Natural killer cell (primary cell): ENCODE measurements around the gene TTC28. TPM values are rescaled to one million over a fixed set of nuclear protein-coding genes. Genes with fewer than 3 reads are reported as not detected.
"Not testable (repeated sequence)": the region's sequence is repeated elsewhere in the genome, so short reads cannot be mapped to it uniquely, and the experiment has no call there.

Experiments
- ATAC-seq, 3 donors: fragments of 150-1000 bp in 2 of 3; fragments of 200-7000 bp in 1 of 3; cut with Tn5 transposase; 1 replicate in 1 of 3; 2 replicates in 2 of 3; pipeline ENCODE4 v1.10.0; 2021; ENCODE audit warnings: mild to moderate bottlenecking in 2 of 3, moderate library complexity in 2 of 3
- DNase-seq, 2 donors: peaks; one replicate each; pipeline versions ENCODE4 v3.0.0 to v3.0.0-alpha.2; 2013 to 2021; ENCODE audit warnings: mixed read lengths in 1 of 2
- H3K27ac ChIP-seq: one replicate; pipeline ENCODE4 v1.5.1; 2013; ENCODE audit warnings: mild to moderate bottlenecking, low read length
- H3K27me3 ChIP-seq: one replicate; pipeline ENCODE4 v1.6.1; 2013; ENCODE audit warnings: low read length; ENCODE audit not compliant: control insufficient read depth, insufficient read depth
- H3K36me3 ChIP-seq: one replicate; pipeline ENCODE4 v1.6.1; 2013; ENCODE audit warnings: low read length; ENCODE audit not compliant: control insufficient read depth, insufficient read depth
- H3K4me1 ChIP-seq: one replicate; pipeline ENCODE4 v1.6.1; 2013; ENCODE audit warnings: low read length; ENCODE audit not compliant: control insufficient read depth, insufficient read depth
- H3K4me3 ChIP-seq: one replicate; pipeline ENCODE4 v1.5.1; 2013; ENCODE audit warnings: low read length
- H3K9me3 ChIP-seq: one replicate; pipeline ENCODE4 v1.6.1; 2013; ENCODE audit warnings: low read length; ENCODE audit not compliant: control insufficient read depth, insufficient read depth
- H3K27ac Mint-ChIP-seq, 2 donors: one replicate each; pipeline ENCODE4 v1.8.0; 2022; ENCODE audit warnings: mild to moderate bottlenecking in 2 of 2, mixed read lengths in 2 of 2, moderate library complexity in 1 of 2
- H3K27me3 Mint-ChIP-seq, 2 donors: one replicate each; pipeline ENCODE4 v1.8.0; 2022; ENCODE audit warnings: low read depth in 2 of 2, mixed read lengths in 2 of 2
- H3K36me3 Mint-ChIP-seq: one replicate; pipeline ENCODE4 v1.8.0; 2022; ENCODE audit warnings: mixed read lengths
- H3K4me1 Mint-ChIP-seq, 2 donors: one replicate each; pipeline ENCODE4 v1.8.0; 2022; ENCODE audit warnings: mixed read lengths in 2 of 2
- H3K4me3 Mint-ChIP-seq: one replicate; pipeline ENCODE4 v1.8.0; 2022; ENCODE audit warnings: mild to moderate bottlenecking, moderate library complexity, mixed read lengths
- H3K9me3 Mint-ChIP-seq, 2 donors: one replicate each; pipeline ENCODE4 v1.8.0; 2022; ENCODE audit warnings: mixed read lengths in 2 of 2
- CTCF ChIP-seq: fragments of 200-600 bp; IDR thresholded peaks from one replicate; pipeline ENCODE4 v1.8.0; 2022; ENCODE audit warnings: antibody characterized with exemption
- WGBS: methylation state at CpG from one replicate; pipeline ENCODE4 v1.1.7; 2013; ENCODE audit warnings: missing lambda C conversion rate; ENCODE audit not compliant: insufficient coverage; 5-methylcytosine and 5-hydroxymethylcytosine counted together
- intact Hi-C: fragments of 100-400 bp; cut with micrococcal nuclease; formaldehyde crosslinking; loops from one replicate; pipeline ENCODE4 v1.14.2; 2022
- total RNA-seq, 4 donors: library from RNA; stranded (reverse); fragments of 120-200 nt in 1 of 4; gene quantifications; one replicate each; pipeline versions ENCODE4 v1.2.3 to v1.2.4, GENCODE V29; 2013 to 2022

The TTC28 gene
- total RNA-seq, 3 donors from 2014 or later (not counting 1 experiment from before 2014, with no cell fraction given), result 4.1 to 10.0 (median 8.6) TPM

GRCh38 chr22:28072066-28072465, 607.6 kb downstream of the TTC28 start:
- 93% methylated on average over 3 of the region's 3 CpGs for WGBS
- Mint-ChIP-seq H3K27ac (no peak overlapping the region), H3K36me3 (no peaks in the 10 kb centered on the region)

GRCh38 chr22:28068826-28069225, 610.8 kb downstream of the TTC28 start:
- H3K9me3 Mint-ChIP-seq, result no peaks in the 10 kb centered on the region
- Histone ChIP-seq H3K27ac (no peak overlapping the region), H3K36me3 (no peaks in the 10 kb centered on the region), H3K27me3 (no peaks in the 10 kb centered on the region), H3K9me3 (no peaks in the 10 kb centered on the region), H3K4me3 (no peak overlapping the region), H3K4me1 (no peaks in the 10 kb centered on the region)
- WGBS, result no CpG with 5 or more reads among the region's 2 CpGs
- no peaks in the 10 kb centered on the region for H3K4me1 Mint-ChIP-seq
- no peak overlapping the region for H3K4me3 Mint-ChIP-seq
- intact Hi-C loops, result no loop called here
- TF ChIP-seq CTCF, result no peak
- DNase-seq (no peak), ATAC-seq (no peak)
- H3K27ac Mint-ChIP-seq, result no peak overlapping the region
- no peaks in the 10 kb centered on the region for H3K36me3 Mint-ChIP-seq
- H3K27me3 Mint-ChIP-seq, result peaks cover 0 to 14% of the 10 kb centered on the region in 2 donors

More at GRCh38 chr22:28072066-28072465, 607.6 kb downstream of the TTC28 start:
- H3K27me3 ChIP-seq, result no peaks in the 10 kb centered on the region
- Mint-ChIP-seq H3K4me3 (no peak overlapping the region), H3K27me3 (peaks cover 0 to 2% of the 10 kb centered on the region in 2 donors), H3K9me3 (no peaks in the 10 kb centered on the region), H3K4me1 (no peaks in the 10 kb centered on the region)
- ATAC-seq (no peak), DNase-seq (no peak)
- H3K36me3 ChIP-seq, result no peaks in the 10 kb centered on the region
- intact Hi-C loops, result no loop called here
- no peak overlapping the region for H3K27ac ChIP-seq
- no peaks in the 10 kb centered on the region for H3K9me3 ChIP-seq
- no peaks in the 10 kb centered on the region for H3K4me1 ChIP-seq
- no peak overlapping the region for H3K4me3 ChIP-seq
- TF ChIP-seq CTCF, result no peak

- DNase-seq, result no peak
- Mint-ChIP-seq H3K9me3 (peaks cover 0 to 2% of the 10 kb centered on the region in 2 donors), H3K27me3 (peaks cover 2 to 27% of the 10 kb centered on the region in 2 donors), H3K36me3 (no peaks in the 10 kb centered on the region), H3K27ac (no peak overlapping the region), H3K4me3 (no peak overlapping the region), H3K4me1 (no peaks in the 10 kb centered on the region)
- H3K27ac ChIP-seq, result no peak overlapping the region
- no peak for TF ChIP-seq CTCF
- WGBS, result 56% methylated on average over 1 of the region's 2 CpGs
- H3K4me3 ChIP-seq, result no peak overlapping the region
- H3K9me3 ChIP-seq, result no peaks in the 10 kb centered on the region
- no peaks in the 10 kb centered on the region for H3K27me3 ChIP-seq
- H3K36me3 ChIP-seq, result no peaks in the 10 kb centered on the region
- H3K4me1 ChIP-seq, result no peaks in the 10 kb centered on the region
- intact Hi-C loops, result no loop called here
- ATAC-seq, result no peak
Observed at GRCh38 chr22:28064920-28065319, 614.7 kb downstream of the TTC28 start.

- DNase-seq (no peak), ATAC-seq (no peak)
- H3K4me3 Mint-ChIP-seq, result no peak overlapping the region
- Histone ChIP-seq H3K27ac (no peak overlapping the region), H3K9me3 (no peaks in the 10 kb centered on the region), H3K36me3 (no peaks in the 10 kb centered on the region), H3K27me3 (no peaks in the 10 kb centered on the region), H3K4me1 (no peaks in the 10 kb centered on the region), H3K4me3 (no peak overlapping the region)
- peaks cover 0 to 2% of the 10 kb centered on the region in 2 donors for H3K9me3 Mint-ChIP-seq
- H3K27me3 Mint-ChIP-seq, result peaks cover 5 to 27% of the 10 kb centered on the region in 2 donors
- no peak overlapping the region for H3K27ac Mint-ChIP-seq
- H3K4me1 Mint-ChIP-seq, result no peaks in the 10 kb centered on the region
- intact Hi-C loops, result no loop called here
- TF ChIP-seq CTCF, result no peak
- no peaks in the 10 kb centered on the region for H3K36me3 Mint-ChIP-seq
- WGBS, result 83% methylated on average over 4 of the region's 5 CpGs
Observed at GRCh38 chr22:28063656-28064055, 616.0 kb downstream of the TTC28 start.

GRCh38 chr22:28060594-28060993, 619.0 kb downstream of the TTC28 start:
- H3K9me3 ChIP-seq, H3K27ac ChIP-seq, H3K27ac Mint-ChIP-seq, ATAC-seq, DNase-seq, intact Hi-C loops, H3K4me1 ChIP-seq, H3K4me1 Mint-ChIP-seq, H3K36me3 Mint-ChIP-seq, H3K36me3 ChIP-seq, H3K4me3 ChIP-seq, H3K4me3 Mint-ChIP-seq, H3K27me3 ChIP-seq, H3K9me3 Mint-ChIP-seq: not testable (repeated sequence)
- 67% methylated on average over 2 of the region's 2 CpGs for WGBS
- peaks cover 5 to 16% of the 10 kb centered on the region in 2 donors for H3K27me3 Mint-ChIP-seq
